Esophagus muscularis mucosa (tissue), 2 donors: ENCODE measurements around the gene PLEKHM3.

Source experiments
- POLR2A ChIP-seq: fragments of 450-650 bp; IDR thresholded peaks from one replicate; pipeline ENCODE4 v1.6.1; 2017; ENCODE audit warnings: antibody characterized with exemption, moderate library complexity, mild to moderate bottlenecking, low read depth
- POLR2AphosphoS5 ChIP-seq, 2 donors: sonication (generic); formaldehyde crosslinking; IDR thresholded peaks; one replicate each; pipeline ENCODE4 v1.6.1; 2017; ENCODE audit warnings: antibody characterized with exemption in 2 of 2

DNA sequence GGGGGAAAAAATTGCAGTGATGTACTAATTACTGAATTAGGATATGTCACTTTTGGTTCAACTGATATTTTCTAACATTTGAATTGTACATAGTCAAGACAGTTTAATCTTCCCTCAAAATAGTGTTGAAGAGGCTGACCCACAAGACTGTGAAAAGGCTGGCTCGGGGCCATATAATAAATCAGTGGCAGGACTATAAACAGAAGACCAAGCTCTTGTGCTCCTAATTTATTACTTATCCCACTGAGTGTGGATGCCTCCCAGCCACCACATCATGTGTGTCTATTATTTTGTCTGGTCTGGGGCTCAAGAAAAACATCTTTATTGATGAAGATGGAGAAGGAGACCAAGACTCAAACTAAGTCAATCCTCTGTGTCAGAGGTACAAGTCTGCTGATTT is 64.4 kb downstream of the PLEKHM3 start:
- TF ChIP-seq POLR2A (no peak), POLR2AphosphoS5 (IDR thresholded peaks at IDR 0.05) (no peak)
